Ovary (tissue), 3 donors: ENCODE data around the gene ANKRD44.

Experiments used
- CTCF ChIP-seq, 3 donors: fragments of 450-650 bp in 2 of 3; fragments of 200-600 bp in 1 of 3; IDR thresholded peaks; one replicate each; pipeline versions ENCODE4 v1.5.1 to v1.8.0; 2016 to 2022; ENCODE audit warnings: antibody characterized with exemption in 3 of 3, mild to moderate bottlenecking in 1 of 3
- EP300 ChIP-seq: sonication (generic); formaldehyde crosslinking; IDR thresholded peaks from one replicate; pipeline ENCODE4 v1.6.1; 2017; ENCODE audit warnings: antibody characterized with exemption
- POLR2A ChIP-seq: fragments of 450-650 bp; IDR thresholded peaks from one replicate; pipeline ENCODE4 v1.6.1; 2017; ENCODE audit warnings: antibody characterized with exemption, mild to moderate bottlenecking, moderate library complexity
- donor health status: DM: no; HTN: no; CAD: no.

GRCh38 chr2:197170208-197170607 is 140.4 kb downstream of the ANKRD44 start:
- no peak for TF ChIP-seq CTCF (IDR thresholded peaks at IDR 0.05)
- TF ChIP-seq POLR2A, result no peak
- no peak for TF ChIP-seq EP300
